HepG2 (cell line): ENCODE results near the gene NOTCH3. TPM values are rescaled to one million over a fixed set of nuclear protein-coding genes. Genes with fewer than 3 reads are reported as not detected.
A peak's percentile ranks its signal among the peaks of the same experiment; 100 is the strongest.

Source experiments
- AHR ChIP-seq: IDR thresholded peaks from 2 replicates; pipeline ENCODE4 v1.6.1; 2018; ENCODE audit warnings: missing genetic modification reagents, missing compliant biosample characterization
- CREB1 ChIP-seq, 2 experiments: fragments of 450-650 bp in 1 of 2; IDR thresholded peaks; 2 replicates each; pipeline ENCODE4 v1.6.1; 2016 to 2017; ENCODE audit warnings: control low read depth in 1 of 2, mild to moderate bottlenecking in 1 of 2, missing compliant biosample characterization in 1 of 2, missing genetic modification characterization in 1 of 2
- JUN ChIP-seq: sonication (generic); formaldehyde crosslinking; IDR thresholded peaks from 2 replicates; pipeline ENCODE4 v1.4.0; 2020; ENCODE audit warnings: mild to moderate bottlenecking, missing genetic modification reagents
- KAT7 ChIP-seq: IDR thresholded peaks from 2 replicates; pipeline ENCODE4 v1.6.1; 2018; ENCODE audit warnings: borderline replicate concordance, missing compliant biosample characterization
- MTF1 ChIP-seq: sonication (generic); formaldehyde crosslinking; IDR thresholded peaks from 2 replicates; pipeline ENCODE4 v1.5.0; 2020; ENCODE audit warnings: missing genetic modification reagents
- PAWR ChIP-seq: sonication (generic); formaldehyde crosslinking; IDR thresholded peaks from 2 replicates; pipeline ENCODE4 v1.4.0; 2020; ENCODE audit warnings: missing genetic modification reagents, mild to moderate bottlenecking, borderline replicate concordance
- RORA ChIP-seq: sonication (generic); formaldehyde crosslinking; IDR thresholded peaks from 2 replicates; pipeline ENCODE4 v1.5.0; 2020; ENCODE audit warnings: mild to moderate bottlenecking, missing genetic modification reagents, moderate library complexity
- ZBTB3 ChIP-seq: sonication (generic); formaldehyde crosslinking; IDR thresholded peaks from 2 replicates; pipeline ENCODE4 v1.4.0; 2020; ENCODE audit warnings: low read depth, mild to moderate bottlenecking, moderate library complexity, missing genetic modification reagents, borderline replicate concordance
- ZNF510 ChIP-seq: sonication (generic); formaldehyde crosslinking; IDR thresholded peaks from 2 replicates; pipeline ENCODE4 v1.4.0; 2020; ENCODE audit warnings: low read depth, mild to moderate bottlenecking, missing genetic modification reagents
- ZNF614 ChIP-seq: IDR thresholded peaks from 2 replicates; pipeline ENCODE4 v1.6.1; 2018; ENCODE audit warnings: missing biosample characterization, missing genetic modification reagents, inconsistent platforms, borderline replicate concordance
- ZNF616 ChIP-seq: sonication (generic); formaldehyde crosslinking; IDR thresholded peaks from 2 replicates; pipeline ENCODE4 v1.5.0; 2020; ENCODE audit warnings: low read depth, mild to moderate bottlenecking, missing genetic modification reagents
- ZNF749 ChIP-seq: sonication (generic); formaldehyde crosslinking; IDR thresholded peaks from 2 replicates; pipeline ENCODE4 v1.8.0; 2022; ENCODE audit warnings: mild to moderate bottlenecking, missing genetic modification reagents, moderate library complexity, borderline replicate concordance
- ZNF780A ChIP-seq: sonication (generic); formaldehyde crosslinking; IDR thresholded peaks from 2 replicates; pipeline ENCODE4 v1.8.0; 2022; ENCODE audit warnings: mild to moderate bottlenecking, missing genetic modification reagents, moderate library complexity
- ZNF850 ChIP-seq: sonication (generic); formaldehyde crosslinking; conservative IDR thresholded peaks from 2 replicates; pipeline ENCODE4 v1.9.0; 2021; ENCODE audit warnings: mild to moderate bottlenecking, missing genetic modification reagents
- ZSCAN21 ChIP-seq: sonication (generic); formaldehyde crosslinking; IDR thresholded peaks from 2 replicates; pipeline ENCODE4 v1.8.0; 2022; ENCODE audit warnings: mild to moderate bottlenecking, missing genetic modification reagents, moderate library complexity, borderline replicate concordance
- polyA plus RNA-seq, 8 experiments: library from polyadenylated mRNA; depleted of rRNA in 3 of 8; stranded (reverse) in 7 of 8; unstranded in 1 of 8; fragments of >200 nt; fragmentation: Illumina TruSeq in 4 of 8; extraction: Trizol in 4 of 8; gene quantifications; 2 replicates each; pipeline versions ENCODE4 v1.2.1 to v1.2.3, GENCODE V29; 2011 to 2016; ENCODE audit warnings: low read depth in 4 of 8, missing spikeins in 1 of 8, mixed read lengths in 1 of 8; ENCODE audit not compliant: insufficient read depth in 1 of 8
- total RNA-seq, 5 experiments: library from RNA; depleted of rRNA; stranded (reverse); fragments of >200 nt; fragmentation: Illumina TruSeq; extraction: Trizol; gene quantifications; 2 replicates each; pipeline ENCODE4 v1.2.3, GENCODE V29; 2016; ENCODE audit warnings: low read depth in 1 of 5
- TF ChIP-seq, protein P1 (sequence below): sonication (generic); formaldehyde crosslinking; IDR thresholded peaks from 2 replicates; pipeline ENCODE4 v1.4.0; 2020; ENCODE audit warnings: missing genetic modification reagents
- TF ChIP-seq, protein P2 (sequence below): sonication (generic); formaldehyde crosslinking; IDR thresholded peaks from 2 replicates; pipeline ENCODE4 v1.9.0; 2021; ENCODE audit warnings: mild to moderate bottlenecking, missing genetic modification reagents
- TF ChIP-seq, protein P3 (sequence below): sonication (generic); formaldehyde crosslinking; IDR thresholded peaks from 2 replicates; pipeline ENCODE4 v1.4.0; 2020; ENCODE audit warnings: missing genetic modification reagents

Gene NOTCH3
- total and polyA plus RNA-seq, 2 of the 13 experiments (the other 11 are each of a cell fraction or from before 2014, with no cell fraction given): 0.09 to 0.28 TPM

DNA sequence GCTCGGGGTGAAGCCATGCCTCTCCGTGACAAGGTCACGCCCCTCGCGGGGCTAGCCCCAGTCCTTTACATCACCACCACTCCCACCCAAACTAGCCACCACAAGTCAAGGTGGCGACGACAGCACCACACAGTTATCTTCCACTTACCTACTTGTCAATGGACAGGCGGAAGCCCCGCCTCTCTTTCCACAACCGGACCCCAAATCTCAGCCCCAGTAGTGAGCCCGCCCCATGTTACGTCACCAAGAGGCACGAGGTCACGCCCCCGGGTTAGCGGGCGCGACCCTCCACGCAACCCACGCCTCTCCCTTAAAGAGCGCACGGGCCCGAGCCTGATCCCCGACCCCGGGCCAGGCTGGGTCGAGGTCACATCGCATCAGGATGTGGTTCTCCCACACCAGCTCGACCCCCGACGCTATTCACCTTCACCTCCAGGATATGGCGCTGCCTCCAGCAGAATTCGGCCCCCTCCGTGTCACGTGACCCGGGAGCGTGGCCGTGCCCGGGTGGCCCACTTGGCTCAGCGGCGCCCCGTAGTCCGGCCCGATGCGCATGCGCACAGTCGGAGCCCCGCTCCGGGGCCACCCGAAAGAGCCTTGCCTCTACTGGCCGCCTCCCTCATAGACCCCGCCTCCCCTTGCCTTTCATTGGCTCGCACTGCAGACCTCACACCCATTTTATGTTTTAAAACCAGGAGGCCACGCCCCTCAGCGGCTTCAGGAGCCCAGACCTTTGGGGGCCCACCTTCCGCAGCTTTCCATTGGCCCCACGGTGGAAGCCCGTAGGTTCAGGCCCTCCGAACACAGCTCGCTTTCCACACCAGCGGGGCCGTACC is 75.3 kb downstream of the NOTCH3 start (continued):
- TF ChIP-seq, protein P1, sequence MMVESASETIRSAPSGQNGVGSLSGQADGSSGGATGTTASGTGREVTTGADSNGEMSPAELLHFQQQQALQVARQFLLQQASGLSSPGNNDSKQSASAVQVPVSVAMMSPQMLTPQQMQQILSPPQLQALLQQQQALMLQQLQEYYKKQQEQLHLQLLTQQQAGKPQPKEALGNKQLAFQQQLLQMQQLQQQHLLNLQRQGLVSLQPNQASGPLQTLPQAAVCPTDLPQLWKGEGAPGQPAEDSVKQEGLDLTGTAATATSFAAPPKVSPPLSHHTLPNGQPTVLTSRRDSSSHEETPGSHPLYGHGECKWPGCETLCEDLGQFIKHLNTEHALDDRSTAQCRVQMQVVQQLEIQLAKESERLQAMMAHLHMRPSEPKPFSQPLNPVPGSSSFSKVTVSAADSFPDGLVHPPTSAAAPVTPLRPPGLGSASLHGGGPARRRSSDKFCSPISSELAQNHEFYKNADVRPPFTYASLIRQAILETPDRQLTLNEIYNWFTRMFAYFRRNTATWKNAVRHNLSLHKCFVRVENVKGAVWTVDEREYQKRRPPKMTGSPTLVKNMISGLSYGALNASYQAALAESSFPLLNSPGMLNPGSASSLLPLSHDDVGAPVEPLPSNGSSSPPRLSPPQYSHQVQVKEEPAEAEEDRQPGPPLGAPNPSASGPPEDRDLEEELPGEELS: peak; percentile 54; the same call in 1 of the 2 replicates
- TF ChIP-seq RORA (CRISPR knock-in tag): no peak
- TF ChIP-seq MTF1 (CRISPR knock-in tag): no peak
- TF ChIP-seq, protein P2, sequence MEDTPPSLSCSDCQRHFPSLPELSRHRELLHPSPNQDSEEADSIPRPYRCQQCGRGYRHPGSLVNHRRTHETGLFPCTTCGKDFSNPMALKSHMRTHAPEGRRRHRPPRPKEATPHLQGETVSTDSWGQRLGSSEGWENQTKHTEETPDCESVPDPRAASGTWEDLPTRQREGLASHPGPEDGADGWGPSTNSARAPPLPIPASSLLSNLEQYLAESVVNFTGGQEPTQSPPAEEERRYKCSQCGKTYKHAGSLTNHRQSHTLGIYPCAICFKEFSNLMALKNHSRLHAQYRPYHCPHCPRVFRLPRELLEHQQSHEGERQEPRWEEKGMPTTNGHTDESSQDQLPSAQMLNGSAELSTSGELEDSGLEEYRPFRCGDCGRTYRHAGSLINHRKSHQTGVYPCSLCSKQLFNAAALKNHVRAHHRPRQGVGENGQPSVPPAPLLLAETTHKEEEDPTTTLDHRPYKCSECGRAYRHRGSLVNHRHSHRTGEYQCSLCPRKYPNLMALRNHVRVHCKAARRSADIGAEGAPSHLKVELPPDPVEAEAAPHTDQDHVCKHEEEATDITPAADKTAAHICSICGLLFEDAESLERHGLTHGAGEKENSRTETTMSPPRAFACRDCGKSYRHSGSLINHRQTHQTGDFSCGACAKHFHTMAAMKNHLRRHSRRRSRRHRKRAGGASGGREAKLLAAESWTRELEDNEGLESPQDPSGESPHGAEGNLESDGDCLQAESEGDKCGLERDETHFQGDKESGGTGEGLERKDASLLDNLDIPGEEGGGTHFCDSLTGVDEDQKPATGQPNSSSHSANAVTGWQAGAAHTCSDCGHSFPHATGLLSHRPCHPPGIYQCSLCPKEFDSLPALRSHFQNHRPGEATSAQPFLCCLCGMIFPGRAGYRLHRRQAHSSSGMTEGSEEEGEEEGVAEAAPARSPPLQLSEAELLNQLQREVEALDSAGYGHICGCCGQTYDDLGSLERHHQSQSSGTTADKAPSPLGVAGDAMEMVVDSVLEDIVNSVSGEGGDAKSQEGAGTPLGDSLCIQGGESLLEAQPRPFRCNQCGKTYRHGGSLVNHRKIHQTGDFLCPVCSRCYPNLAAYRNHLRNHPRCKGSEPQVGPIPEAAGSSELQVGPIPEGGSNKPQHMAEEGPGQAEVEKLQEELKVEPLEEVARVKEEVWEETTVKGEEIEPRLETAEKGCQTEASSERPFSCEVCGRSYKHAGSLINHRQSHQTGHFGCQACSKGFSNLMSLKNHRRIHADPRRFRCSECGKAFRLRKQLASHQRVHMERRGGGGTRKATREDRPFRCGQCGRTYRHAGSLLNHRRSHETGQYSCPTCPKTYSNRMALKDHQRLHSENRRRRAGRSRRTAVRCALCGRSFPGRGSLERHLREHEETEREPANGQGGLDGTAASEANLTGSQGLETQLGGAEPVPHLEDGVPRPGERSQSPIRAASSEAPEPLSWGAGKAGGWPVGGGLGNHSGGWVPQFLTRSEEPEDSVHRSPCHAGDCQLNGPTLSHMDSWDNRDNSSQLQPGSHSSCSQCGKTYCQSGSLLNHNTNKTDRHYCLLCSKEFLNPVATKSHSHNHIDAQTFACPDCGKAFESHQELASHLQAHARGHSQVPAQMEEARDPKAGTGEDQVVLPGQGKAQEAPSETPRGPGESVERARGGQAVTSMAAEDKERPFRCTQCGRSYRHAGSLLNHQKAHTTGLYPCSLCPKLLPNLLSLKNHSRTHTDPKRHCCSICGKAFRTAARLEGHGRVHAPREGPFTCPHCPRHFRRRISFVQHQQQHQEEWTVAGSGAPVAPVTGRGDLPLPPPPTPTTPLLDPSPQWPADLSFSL (CRISPR knock-in tag): no peak
- no peak for TF ChIP-seq ZNF616 (CRISPR knock-in tag)
- no peak; the same call in 1 of the 2 replicates for TF ChIP-seq ZNF614
- no peak for TF ChIP-seq JUN
- TF ChIP-seq ZSCAN21 (CRISPR knock-in tag): peak; percentile 70; the same call in 1 of the 2 replicates
- peak; percentile 44; the same call in 1 of the 2 replicates for TF ChIP-seq KAT7
- TF ChIP-seq AHR (CRISPR knock-in tag): no peak
- no peak for TF ChIP-seq ZBTB3 (CRISPR knock-in tag)
- 0 out of 2 replicates have a peak, but pooled peaks have one; percentile 69 for TF ChIP-seq ZNF850
- TF ChIP-seq ZNF749: no peak
- TF ChIP-seq, protein P3, sequence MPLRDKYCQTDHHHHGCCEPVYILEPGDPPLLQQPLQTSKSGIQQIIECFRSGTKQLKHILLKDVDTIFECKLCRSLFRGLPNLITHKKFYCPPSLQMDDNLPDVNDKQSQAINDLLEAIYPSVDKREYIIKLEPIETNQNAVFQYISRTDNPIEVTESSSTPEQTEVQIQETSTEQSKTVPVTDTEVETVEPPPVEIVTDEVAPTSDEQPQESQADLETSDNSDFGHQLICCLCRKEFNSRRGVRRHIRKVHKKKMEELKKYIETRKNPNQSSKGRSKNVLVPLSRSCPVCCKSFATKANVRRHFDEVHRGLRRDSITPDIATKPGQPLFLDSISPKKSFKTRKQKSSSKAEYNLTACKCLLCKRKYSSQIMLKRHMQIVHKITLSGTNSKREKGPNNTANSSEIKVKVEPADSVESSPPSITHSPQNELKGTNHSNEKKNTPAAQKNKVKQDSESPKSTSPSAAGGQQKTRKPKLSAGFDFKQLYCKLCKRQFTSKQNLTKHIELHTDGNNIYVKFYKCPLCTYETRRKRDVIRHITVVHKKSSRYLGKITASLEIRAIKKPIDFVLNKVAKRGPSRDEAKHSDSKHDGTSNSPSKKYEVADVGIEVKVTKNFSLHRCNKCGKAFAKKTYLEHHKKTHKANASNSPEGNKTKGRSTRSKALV (CRISPR knock-in tag): no peak
- TF ChIP-seq PAWR: no peak
- peak; percentile 94 for TF ChIP-seq CREB1 (IDR thresholded peaks at IDR 0.05)
- peak; percentile 90 for TF ChIP-seq CREB1 (CRISPR knock-in tag; IDR thresholded peaks at IDR 0.05)
- no peak for TF ChIP-seq ZNF510
- no peak for TF ChIP-seq ZNF780A (CRISPR knock-in tag)
